ENCODE results near the gene SFTA2.
"Not testable (repeated sequence)": the region's sequence is repeated elsewhere in the genome, so short reads cannot be mapped to it uniquely, and the experiment has no call there.

Gene SFTA2

DNA sequence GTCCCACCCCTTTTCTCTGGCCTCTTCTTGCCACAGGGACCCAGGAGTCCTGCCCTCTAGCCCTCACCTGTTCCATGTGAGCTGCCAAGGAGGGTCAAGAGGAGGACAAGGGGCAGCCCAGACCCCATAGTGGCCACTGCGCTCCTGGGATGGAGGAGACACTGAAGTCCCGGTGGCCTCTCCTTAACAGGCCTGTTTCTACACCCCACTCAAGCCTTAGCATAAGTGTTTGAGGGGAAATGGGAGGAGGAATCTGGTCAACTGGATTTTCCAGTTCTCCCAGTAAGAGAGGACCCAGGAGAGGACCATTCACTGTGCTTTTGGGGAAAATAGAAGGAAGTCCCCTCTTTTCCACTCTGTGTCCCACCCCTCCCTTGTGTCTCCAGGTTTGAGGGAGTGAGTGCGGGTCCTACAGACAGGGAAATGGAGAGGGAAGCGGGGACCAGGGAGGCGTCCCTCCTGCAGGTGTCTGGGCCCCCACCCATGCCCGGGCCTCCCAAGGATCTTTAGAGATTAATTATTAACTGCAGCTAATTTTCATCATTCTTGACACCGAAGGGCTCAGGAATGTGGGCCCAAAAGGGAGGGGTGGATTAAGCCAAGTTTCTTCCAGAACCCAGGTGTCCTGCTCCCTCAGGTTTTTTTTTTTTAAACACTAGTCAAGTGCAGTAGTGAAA is at the start of gene SFTA2:
TSS of gene SFTA2 (minus strand) at position 202 of the 677 bp plus-strand sequence. CDS start at position 128, 74 bp downstream.
- DNase-seq (ENCODE audit: low spot score) = no peak

- no peak for DNase-seq (ENCODE audit: low spot score)
These were observed 47.7 kb upstream of the SFTA2 start for GRCh38 chr6:30979690-30980089.

DNA sequence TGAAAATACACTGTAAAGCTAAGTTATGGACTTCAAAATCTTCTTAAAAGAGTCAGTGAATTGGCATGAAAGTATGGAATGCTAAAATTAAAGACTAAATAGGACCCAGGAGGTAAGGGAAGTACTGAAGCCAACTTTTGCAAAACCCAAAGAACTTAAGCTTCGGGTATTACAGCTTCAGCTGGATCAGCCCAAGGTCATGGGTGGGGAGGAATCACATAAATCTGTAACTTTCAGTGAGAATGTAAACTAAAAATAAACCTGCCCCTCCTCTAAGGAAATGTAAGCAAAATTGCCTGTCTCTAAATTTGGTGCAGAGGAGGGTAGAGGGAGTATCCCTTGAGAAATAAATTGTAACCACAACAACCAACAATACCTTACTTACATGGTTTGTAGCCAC is 47.2 kb upstream of the SFTA2 start:
- DNase-seq (ENCODE audit: low spot score) = no peak

DNA sequence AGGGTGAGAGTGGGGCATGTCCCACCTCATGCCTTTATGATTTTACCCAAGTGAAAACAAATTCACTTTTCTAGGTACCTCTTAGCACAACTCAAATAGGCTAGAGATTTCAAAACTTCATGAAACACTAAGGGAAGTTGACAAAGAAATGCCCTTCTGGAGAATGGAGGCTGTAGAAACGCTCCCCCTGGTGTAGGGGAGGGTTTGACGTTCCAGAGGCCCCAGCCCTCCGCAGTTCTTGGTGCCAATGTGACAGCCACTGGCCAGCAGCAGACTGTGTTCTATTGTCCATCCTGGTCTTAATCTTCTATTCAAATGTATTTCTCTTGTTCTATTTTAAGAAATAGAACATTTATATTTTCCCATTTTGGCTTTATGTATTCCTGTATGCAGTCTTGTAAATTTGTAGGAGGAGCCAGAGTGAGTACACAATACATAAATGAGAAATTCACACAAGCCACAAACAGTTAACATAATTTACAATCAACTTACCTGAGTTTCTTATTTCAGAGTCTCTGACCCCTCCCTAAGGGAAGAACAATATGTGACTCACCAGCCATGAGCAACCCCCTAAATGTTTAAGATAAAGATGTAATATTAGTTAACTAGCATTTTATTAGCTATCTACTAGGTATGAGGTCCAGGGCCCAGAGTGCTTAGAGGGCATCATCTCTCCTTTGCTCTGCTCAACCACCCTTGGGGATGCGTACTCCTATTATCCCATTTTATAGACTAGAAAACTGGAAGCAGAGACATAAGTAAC is 42.7 kb upstream of the SFTA2 start:
- no peak for DNase-seq (ENCODE audit: low spot score)

DNA sequence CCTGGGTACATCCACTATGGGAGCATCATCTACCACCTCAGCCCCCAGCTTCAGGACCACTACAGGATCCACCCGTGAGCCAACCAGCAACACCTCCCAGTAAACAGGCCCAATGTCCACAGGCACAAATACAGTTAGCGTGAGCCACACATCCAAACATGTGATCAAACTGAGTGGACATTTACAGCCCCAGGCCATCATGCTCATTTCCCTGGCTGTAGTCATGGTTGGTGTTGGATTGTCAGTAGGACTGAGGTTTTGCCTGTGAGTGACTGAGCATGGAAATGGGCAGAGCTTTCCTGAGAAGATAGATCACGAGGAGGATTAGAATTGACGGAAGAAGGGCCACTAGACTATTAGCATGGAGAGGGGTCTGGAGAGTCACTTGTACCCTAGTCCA is 40.8 kb upstream of the SFTA2 start:
- no peak for DNase-seq (ENCODE audit: low spot score)

DNA sequence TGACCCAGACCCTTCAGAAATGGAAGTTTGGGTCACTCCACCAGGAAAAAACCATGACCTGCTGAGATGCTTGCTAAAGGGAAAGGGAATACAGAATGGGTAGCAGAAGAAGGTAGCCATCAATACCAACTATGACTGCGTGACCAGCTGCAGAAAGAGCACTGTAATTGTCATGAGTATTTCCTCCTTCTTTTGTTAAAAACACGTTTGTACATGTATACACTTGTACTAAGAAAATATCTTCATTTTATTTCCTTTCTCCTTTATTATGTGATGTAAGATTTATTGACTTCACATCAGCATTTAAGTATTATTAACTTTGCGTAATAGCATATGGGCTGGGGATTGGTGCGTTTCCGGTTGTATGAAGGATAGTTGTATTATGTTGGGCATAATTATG is 39.0 kb upstream of the SFTA2 start:
- DNase-seq (ENCODE audit: low spot score) = no peak

GRCh38 chr6:30969171-30969570 is 37.2 kb upstream of the SFTA2 start:
- not testable (repeated sequence) for DNase-seq (ENCODE audit: low spot score)

GRCh38 chr6:30966154-30966553 is 34.2 kb upstream of the SFTA2 start:
- DNase-seq (ENCODE audit: low spot score) = no peak

GRCh38 chr6:30965140-30965601 is 33.2 kb upstream of the SFTA2 start:
- DNase-seq (ENCODE audit: low spot score) = no peak

DNA sequence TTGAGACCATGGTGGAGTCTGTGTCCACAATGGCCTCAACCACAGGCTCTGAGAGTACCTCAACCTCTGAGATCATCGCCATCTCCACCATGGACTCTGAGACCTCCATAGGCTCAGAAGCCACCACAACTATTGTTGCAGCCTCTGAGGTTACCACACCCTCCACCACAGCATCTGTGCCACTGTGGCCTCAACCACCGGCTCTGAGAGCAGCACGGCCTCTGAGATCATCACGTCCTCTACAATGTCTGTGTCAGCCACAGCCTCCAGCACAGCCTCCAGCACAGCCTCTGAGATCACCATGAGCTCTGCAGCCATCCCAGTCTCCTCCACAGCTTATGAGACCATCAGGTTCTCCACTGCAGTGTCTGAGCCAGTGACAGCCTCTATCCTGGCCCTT is 32.1 kb upstream of the SFTA2 start:
- no peak for DNase-seq (ENCODE audit: low spot score)

GRCh38 chr6:30963641-30964040 is 31.7 kb upstream of the SFTA2 start:
- no peak for DNase-seq (ENCODE audit: low spot score)

DNA sequence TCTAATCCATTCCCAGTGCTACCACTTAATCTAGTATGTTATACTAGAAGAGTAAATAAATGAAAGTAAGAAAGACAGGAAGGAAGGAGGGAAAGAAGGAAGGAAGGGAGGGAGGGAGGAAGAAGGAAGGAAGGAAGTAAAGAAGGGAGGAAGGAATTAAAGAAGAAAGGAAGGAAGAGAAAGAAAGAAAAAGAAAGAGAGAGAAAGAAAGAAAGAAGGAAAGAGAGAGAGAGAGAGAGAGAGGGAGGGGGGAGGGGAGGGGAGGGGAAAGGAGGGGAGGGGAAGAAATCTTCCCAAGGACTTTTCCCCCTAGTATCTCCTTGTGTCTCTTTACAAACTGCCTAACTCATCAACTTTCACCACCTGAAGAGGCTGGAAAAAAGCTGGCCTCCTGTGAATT is 30.7 kb upstream of the SFTA2 start:
- DNase-seq (ENCODE audit: low spot score) = no peak

DNA sequence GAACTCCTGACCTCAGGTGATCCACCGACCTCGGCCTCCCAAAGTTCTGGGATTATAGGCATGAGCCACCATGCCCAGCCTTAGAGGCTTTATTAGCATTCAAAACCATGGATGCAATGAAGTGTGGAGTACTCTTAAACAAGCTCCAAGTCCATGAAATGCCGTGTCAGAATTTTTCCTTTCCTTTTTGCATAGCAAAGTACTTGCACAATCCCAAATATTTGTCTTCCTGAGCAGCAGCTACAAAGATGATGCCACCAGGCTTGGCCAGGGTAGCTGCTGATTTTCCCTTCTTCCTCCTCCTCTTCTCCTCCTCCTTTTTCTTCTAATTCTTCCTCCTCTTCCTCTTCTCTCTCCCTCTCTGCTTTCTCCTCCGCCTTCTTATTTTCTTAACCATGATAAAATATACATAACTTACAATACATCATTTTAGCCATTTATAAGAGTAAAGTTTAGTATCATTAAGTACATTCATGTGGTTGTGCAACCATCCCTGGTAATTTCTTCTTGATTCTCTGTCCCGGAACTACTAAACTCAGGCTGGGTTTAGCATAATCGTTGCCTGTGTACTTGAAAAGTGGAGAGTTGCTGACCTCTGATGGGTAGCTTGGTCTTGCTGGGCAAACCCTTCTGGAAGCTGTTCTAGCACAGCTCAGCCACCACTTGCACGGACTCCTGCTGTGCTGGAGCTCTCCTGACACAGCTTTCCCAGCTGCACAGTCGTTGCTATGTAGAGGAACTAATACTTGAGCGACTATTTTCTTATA is 29.1 kb upstream of the SFTA2 start:
- no peak for DNase-seq (ENCODE audit: low spot score)

- DNase-seq (ENCODE audit: low spot score) = no peak
These were observed 25.7 kb upstream of the SFTA2 start for GRCh38 chr6:30957716-30958115.

- no peak for DNase-seq (ENCODE audit: low spot score)
These were observed 23.5 kb upstream of the SFTA2 start for GRCh38 chr6:30955367-30956042.

GRCh38 chr6:30954631-30955366 is 22.8 kb upstream of the SFTA2 start:
- DNase-seq (ENCODE audit: low spot score) = no peak

GRCh38 chr6:30951907-30952469 is 20.0 kb upstream of the SFTA2 start:
- no peak for DNase-seq (ENCODE audit: low spot score)

GRCh38 chr6:30948811-30949210 is 16.8 kb upstream of the SFTA2 start:
- no peak for DNase-seq (ENCODE audit: low spot score)

DNA sequence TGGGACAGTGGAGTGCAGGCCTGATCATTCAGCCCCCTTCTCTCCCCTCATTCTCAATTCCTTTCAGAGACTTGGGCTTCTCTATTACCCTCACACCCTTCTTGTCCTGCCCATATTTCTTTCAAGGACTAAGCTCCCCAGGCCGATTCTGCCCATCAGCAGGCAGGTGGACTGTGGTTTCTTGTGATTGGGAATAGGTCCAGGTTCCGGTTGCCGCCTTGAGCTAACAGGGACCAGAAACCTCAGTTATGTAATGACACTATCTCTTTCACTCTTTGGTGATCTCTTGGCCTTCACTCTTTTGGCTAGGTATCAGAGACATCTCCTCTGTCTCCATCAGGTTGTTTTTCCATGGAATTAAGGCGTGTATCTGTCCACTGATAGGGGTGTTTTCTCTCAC is 15.3 kb upstream of the SFTA2 start:
- DNase-seq (ENCODE audit: low spot score) = no peak

DNA sequence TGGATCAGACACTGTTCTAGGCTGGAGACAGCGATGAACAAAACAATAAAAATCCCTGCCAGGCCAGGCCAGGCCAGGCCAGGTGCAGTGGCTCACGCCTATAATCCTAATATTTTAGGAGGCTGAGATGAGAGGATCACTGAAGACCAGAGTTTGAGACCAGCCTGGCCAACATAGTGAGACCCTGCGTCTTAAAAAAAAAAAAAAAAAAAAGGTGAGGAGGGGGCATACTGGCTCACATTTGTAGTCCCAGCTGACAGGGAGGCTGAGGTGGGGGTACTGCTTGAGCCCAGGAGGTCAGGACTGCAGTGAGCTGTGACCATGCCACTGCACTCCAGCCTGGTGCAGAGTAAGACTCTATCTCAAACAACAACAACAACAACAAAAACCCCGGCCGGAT is 13.3 kb upstream of the SFTA2 start:
- no peak for DNase-seq (ENCODE audit: low spot score)

DNA sequence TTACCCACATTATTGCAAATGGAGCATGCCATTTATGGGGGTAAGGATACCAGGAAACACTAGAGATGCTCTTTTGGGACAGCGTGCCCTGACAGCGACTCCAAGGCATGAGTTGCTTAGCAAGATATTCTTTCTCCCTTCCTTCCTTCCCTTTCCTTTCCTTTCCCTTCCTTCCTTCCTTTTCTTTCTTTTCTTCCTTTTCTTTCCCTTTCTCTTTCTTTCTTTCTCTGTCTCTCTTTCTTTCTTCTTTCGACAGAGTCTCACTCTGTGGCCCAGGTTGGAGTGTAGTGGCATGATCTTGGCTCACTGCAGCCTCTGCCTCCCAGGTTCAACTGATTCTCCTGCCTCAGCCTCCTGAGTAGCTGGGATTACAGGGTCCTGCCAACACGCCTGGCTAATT is 12.1 kb upstream of the SFTA2 start:
- DNase-seq (ENCODE audit: low spot score) = no peak

Data from hematopoietic multipotent progenitor cell treated with erythropoietin and hydrocortisone succinate and interleukin-3 and kit ligand, for 17 days (in vitro differentiated cells).